Caco-2 (cell line): ENCODE measurements around the gene CLCN1. TPM values are rescaled to one million over a fixed set of nuclear protein-coding genes. Genes with fewer than 3 reads are reported as not detected.

ENCODE experiments used
- BruUV-seq: library from RNA; stranded (reverse); fragments of 400-500 nt; replicated peaks from 2 replicates; lab custom pipeline; 2021; lab: Mats Ljungman, UMichigan
- CTCF ChIA-PET: fragments of 300-600 bp; sonication (Branson Sonifier 250); formaldehyde crosslinking; loops from one replicate; lab custom pipeline; 2022; ENCODE audit warnings: antibody characterized with exemption; lab: Charles Lee
- POLR2A ChIA-PET: fragments of 300-600 bp; sonication (Branson Sonifier 250); formaldehyde crosslinking; loops from one replicate; lab custom pipeline; 2022; ENCODE audit warnings: antibody characterized with exemption; lab: Charles Lee
- DNase-seq, 2 experiments: peaks; one replicate each; pipeline versions ENCODE4 v3.0.0 to v3.0.0-alpha.2; 2020 to 2022
- H3K27me3 ChIP-seq: replicated peaks from 2 replicates; pipeline ENCODE4 v1.6.0; 2011; ENCODE audit warnings: low read length; ENCODE audit not compliant: control insufficient read depth, insufficient read depth
- H3K36me3 ChIP-seq: 2 replicates; pipeline ENCODE4 v1.5.1; 2011; ENCODE audit warnings: low read length; ENCODE audit not compliant: control insufficient read depth, insufficient read depth
- H3K4me1 ChIP-seq: fragments of 250-450 bp; sonication (Bioruptor Pico); 2 replicates; pipeline ENCODE4 v1.5.1; 2020; ENCODE audit warnings: mild to moderate bottlenecking
- H3K4me3 ChIP-seq: 2 replicates; pipeline ENCODE4 v1.5.1; 2011; ENCODE audit warnings: low read depth, mild to moderate bottlenecking, control low read depth, low read length
- H3K9me3 ChIP-seq: fragments of 250-450 bp; sonication (Bioruptor Pico); 2 replicates; pipeline ENCODE4 v1.5.1; 2020; ENCODE audit warnings: mild to moderate bottlenecking, moderate library complexity
- H3K27ac Mint-ChIP-seq: one replicate; pipeline ENCODE4 v1.8.0; 2022; ENCODE audit warnings: mixed read lengths; ENCODE audit not compliant: unreplicated experiment
- H3K27me3 Mint-ChIP-seq: one replicate; pipeline ENCODE4 v1.8.0; 2022; ENCODE audit warnings: mixed read lengths; ENCODE audit not compliant: insufficient read depth, unreplicated experiment
- H3K36me3 Mint-ChIP-seq: one replicate; pipeline ENCODE4 v1.8.0; 2022; ENCODE audit warnings: mild to moderate bottlenecking, mixed read lengths; ENCODE audit not compliant: insufficient read depth, unreplicated experiment
- H3K4me1 Mint-ChIP-seq: one replicate; pipeline ENCODE4 v1.8.0; 2022; ENCODE audit warnings: low read depth, mixed read lengths; ENCODE audit not compliant: unreplicated experiment
- H3K4me3 Mint-ChIP-seq: one replicate; pipeline ENCODE4 v1.8.0; 2022; ENCODE audit warnings: mild to moderate bottlenecking, moderate library complexity, mixed read lengths; ENCODE audit not compliant: unreplicated experiment
- H3K9me3 Mint-ChIP-seq: one replicate; pipeline ENCODE4 v1.8.0; 2022; ENCODE audit warnings: mixed read lengths; ENCODE audit not compliant: unreplicated experiment
- intact Hi-C: fragments of 100-400 bp; cut with micrococcal nuclease; formaldehyde crosslinking; loops from one replicate; pipeline ENCODE4 v1.10.0; 2022; ENCODE audit not compliant: unreplicated experiment
- total RNA-seq: library from RNA; stranded (reverse); gene quantifications from 2 replicates; pipeline ENCODE4 v1.2.3, GENCODE V29; 2022
- TF ChIP-seq, protein P1 (sequence below), 2 experiments: fragments of 200-600 bp in 1 of 2; IDR thresholded peaks; 1 replicate in 1 of 2; 2 replicates in 1 of 2; pipeline versions ENCODE4 v1.5.1 to v1.8.0; 2011 to 2022; ENCODE audit warnings: antibody characterized with exemption in 1 of 2, control low read depth in 1 of 2, inconsistent platforms in 1 of 2, low read depth in 1 of 2, low read length in 1 of 2, mild to moderate bottlenecking in 1 of 2, moderate library complexity in 1 of 2; ENCODE audit not compliant: insufficient read depth in 1 of 2, severe bottlenecking in 1 of 2, unreplicated experiment in 1 of 2

Gene CLCN1
- total RNA-seq, 1 experiment from 2014 or later, result 1.9 TPM

GRCh38 chr7:143290293-143290692 lies 25.6 kb upstream of the CLCN1 start:
- H3K27ac Mint-ChIP-seq, result peak overlapping the region; percentile 89
- ChIA-PET CTCF (interaction anchor here (0.6 kb wide), 1 partner anchor 78 kb away, joined by 3 read pairs; no protein-coding TSS in a partner anchor), POLR2A (interaction anchor here (0.6 to 0.7 kb wide), 2 partner anchors 12 to 27 kb away, joined by 9 to 12 read pairs; no protein-coding TSS in a partner anchor)
- TF ChIP-seq, protein P1, sequence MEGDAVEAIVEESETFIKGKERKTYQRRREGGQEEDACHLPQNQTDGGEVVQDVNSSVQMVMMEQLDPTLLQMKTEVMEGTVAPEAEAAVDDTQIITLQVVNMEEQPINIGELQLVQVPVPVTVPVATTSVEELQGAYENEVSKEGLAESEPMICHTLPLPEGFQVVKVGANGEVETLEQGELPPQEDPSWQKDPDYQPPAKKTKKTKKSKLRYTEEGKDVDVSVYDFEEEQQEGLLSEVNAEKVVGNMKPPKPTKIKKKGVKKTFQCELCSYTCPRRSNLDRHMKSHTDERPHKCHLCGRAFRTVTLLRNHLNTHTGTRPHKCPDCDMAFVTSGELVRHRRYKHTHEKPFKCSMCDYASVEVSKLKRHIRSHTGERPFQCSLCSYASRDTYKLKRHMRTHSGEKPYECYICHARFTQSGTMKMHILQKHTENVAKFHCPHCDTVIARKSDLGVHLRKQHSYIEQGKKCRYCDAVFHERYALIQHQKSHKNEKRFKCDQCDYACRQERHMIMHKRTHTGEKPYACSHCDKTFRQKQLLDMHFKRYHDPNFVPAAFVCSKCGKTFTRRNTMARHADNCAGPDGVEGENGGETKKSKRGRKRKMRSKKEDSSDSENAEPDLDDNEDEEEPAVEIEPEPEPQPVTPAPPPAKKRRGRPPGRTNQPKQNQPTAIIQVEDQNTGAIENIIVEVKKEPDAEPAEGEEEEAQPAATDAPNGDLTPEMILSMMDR (IDR thresholded peaks at IDR 0.05; ENCODE audit: insufficient read depth in 1 of 2, low read depth in 1 of 2, low read length in 1 of 2, severe bottlenecking in 1 of 2, unreplicated experiment in 1 of 2), result no peak
- H3K4me1 Mint-ChIP-seq, result peaks cover 30% of the 10 kb centered on the region
- no peak for DNase-seq
- Histone ChIP-seq H3K27me3 (no peaks in the 10 kb centered on the region), H3K4me3 (no peak overlapping the region), H3K9me3 (no peaks in the 10 kb centered on the region), H3K4me1 (peaks cover 27% of the 10 kb centered on the region), H3K36me3 (peaks cover 4% of the 10 kb centered on the region)
- peaks cover 70% of the 10 kb centered on the region for H3K36me3 Mint-ChIP-seq
- intact Hi-C loops, result no loop called here
- peak overlapping the region; percentile 81 for H3K4me3 Mint-ChIP-seq
- no TSS peak for BruUV-seq
- H3K27me3 Mint-ChIP-seq, result no peaks in the 10 kb centered on the region
- H3K9me3 Mint-ChIP-seq, result no peaks in the 10 kb centered on the region

GRCh38 chr7:143292876-143293275 lies 23.0 kb upstream of the CLCN1 start:
- Mint-ChIP-seq H3K27me3 (no peaks in the 10 kb centered on the region), H3K4me3 (no peak overlapping the region), H3K9me3 (no peaks in the 10 kb centered on the region), H3K27ac (no peak overlapping the region), H3K4me1 (peaks cover 34% of the 10 kb centered on the region), H3K36me3 (peaks cover 87% of the 10 kb centered on the region)
- Histone ChIP-seq H3K36me3 (peaks cover 4% of the 10 kb centered on the region), H3K27me3 (no peaks in the 10 kb centered on the region), H3K4me3 (no peak overlapping the region), H3K4me1 (peaks cover 19% of the 10 kb centered on the region), H3K9me3 (no peaks in the 10 kb centered on the region)
- no TSS peak for BruUV-seq
- ChIA-PET CTCF (interaction anchor here (0.6 kb wide), 1 partner anchor 98 kb away, joined by 3 read pairs; no protein-coding TSS in a partner anchor), POLR2A (no interaction called here)
- TF ChIP-seq, protein P1 (IDR thresholded peaks at IDR 0.05; ENCODE audit: insufficient read depth in 1 of 2, low read depth in 1 of 2, low read length in 1 of 2, severe bottlenecking in 1 of 2, unreplicated experiment in 1 of 2), result no peak
- DNase-seq, result no peak
- intact Hi-C loops, result no loop called here

DNA sequence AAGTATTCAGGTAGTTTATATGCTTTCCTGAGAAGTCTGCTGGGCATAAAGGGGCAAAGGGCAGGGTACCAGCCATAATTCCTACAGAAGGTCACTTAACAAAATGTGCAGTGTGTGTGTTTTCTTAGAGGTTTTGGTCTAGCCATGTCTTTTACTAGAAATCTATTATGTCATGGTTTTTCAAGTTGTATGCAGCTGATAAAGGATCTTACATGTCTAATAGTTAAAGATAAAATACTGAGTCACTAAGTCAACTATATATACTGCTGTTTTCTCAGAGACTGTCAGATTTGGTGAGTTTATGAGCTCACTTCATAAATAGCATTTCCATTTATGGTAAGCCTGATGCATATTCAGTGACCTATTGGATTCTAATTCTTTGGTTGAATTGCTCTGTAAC lies 20.0 kb upstream of the CLCN1 start:
- Histone ChIP-seq H3K9me3 (no peaks in the 10 kb centered on the region), H3K36me3 (peaks cover 5% of the 10 kb centered on the region), H3K27me3 (no peaks in the 10 kb centered on the region), H3K4me1 (peaks cover 12% of the 10 kb centered on the region), H3K4me3 (no peak overlapping the region)
- Mint-ChIP-seq H3K9me3 (no peaks in the 10 kb centered on the region), H3K27ac (peak overlapping the region; percentile 66), H3K4me3 (no peak overlapping the region), H3K27me3 (no peaks in the 10 kb centered on the region), H3K4me1 (peaks cover 33% of the 10 kb centered on the region), H3K36me3 (peaks cover 93% of the 10 kb centered on the region)
- ChIA-PET CTCF (interaction anchor here (0.6 to 2.2 kb wide), 3 partner anchors 53 to 92 kb away, joined by 3 to 10 read pairs (median 3); no protein-coding TSS in a partner anchor), POLR2A (interaction anchor here (0.6 to 1.4 kb wide), 3 partner anchors 8 to 74 kb away, joined by 4 to 5 read pairs (median 5); partner anchors contain the start of gene CASP2)
- intact Hi-C loops, result no loop called here
- DNase-seq, result no peak
- no TSS peak for BruUV-seq
- TF ChIP-seq, protein P1 (IDR thresholded peaks at IDR 0.05; ENCODE audit: insufficient read depth in 1 of 2, low read depth in 1 of 2, low read length in 1 of 2, severe bottlenecking in 1 of 2, unreplicated experiment in 1 of 2), result no peak
